HEK293T (cell line): ENCODE measurements around the gene CLUH.

ENCODE experiments used
- CTBP1 ChIP-seq: fragments of 450-650 bp; IDR thresholded peaks from 2 replicates; pipeline ENCODE4 v1.6.1; 2016; ENCODE audit warnings: borderline replicate concordance
- ELF4 ChIP-seq: fragments of 450-650 bp; IDR thresholded peaks from 2 replicates; pipeline ENCODE4 v1.6.1; 2017; ENCODE audit warnings: antibody characterized with exemption
- FOXA1 ChIP-seq: fragments of 450-650 bp; IDR thresholded peaks from 2 replicates; pipeline ENCODE4 v1.6.1; 2016; ENCODE audit warnings: mild to moderate bottlenecking
- FOXK2 ChIP-seq: fragments of 450-650 bp; IDR thresholded peaks from 2 replicates; pipeline ENCODE4 v1.6.1; 2016; ENCODE audit warnings: mild to moderate bottlenecking
- FOXM1 ChIP-seq: fragments of 450-650 bp; IDR thresholded peaks from 2 replicates; pipeline ENCODE4 v1.6.1; 2017; ENCODE audit warnings: mild to moderate bottlenecking, borderline replicate concordance
- LEF1 ChIP-seq: fragments of 450-650 bp; IDR thresholded peaks from 2 replicates; pipeline ENCODE4 v1.6.1; 2017; ENCODE audit warnings: mild to moderate bottlenecking, borderline replicate concordance
- SP1 ChIP-seq: fragments of 450-650 bp; IDR thresholded peaks from 2 replicates; pipeline ENCODE4 v1.6.1; 2017
- SUZ12 ChIP-seq: fragments of 450-650 bp; IDR thresholded peaks from 2 replicates; pipeline ENCODE4 v1.6.1; 2016; ENCODE audit warnings: mild to moderate bottlenecking
- TARDBP ChIP-seq: fragments of 450-650 bp; IDR thresholded peaks from 2 replicates; pipeline ENCODE4 v1.6.1; 2016

DNA sequence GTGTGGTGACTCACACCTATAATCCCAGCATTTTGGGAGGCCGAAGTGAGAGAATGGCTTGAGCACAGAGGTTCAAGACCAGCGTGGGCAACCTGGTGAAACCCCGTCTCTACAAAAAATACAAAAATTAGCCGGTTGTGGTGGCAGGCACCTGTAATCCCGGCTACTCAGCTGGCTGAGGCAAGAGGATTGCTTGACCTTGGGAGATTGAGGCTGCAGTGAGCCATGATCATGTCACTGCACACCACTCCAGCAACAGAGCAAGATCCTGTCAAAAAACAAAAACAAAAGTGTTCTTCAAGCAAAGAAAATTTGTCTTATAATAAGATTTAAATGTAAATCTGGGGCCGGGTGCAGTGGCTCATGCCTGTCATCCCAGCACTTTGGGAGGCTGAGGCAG is 66.6 kb downstream of the CLUH start:
- TF ChIP-seq FOXK2 (no peak), SP1 (no peak), SUZ12 (no peak), CTBP1 (no peak), TARDBP (no peak), FOXA1 (no peak), LEF1 (no peak), ELF4 (no peak), FOXM1 (no peak)
